Left cardiac atrium (tissue), 4 donors: ENCODE measurements around the gene VENTX. TPM values are rescaled to one million over a fixed set of nuclear protein-coding genes. Genes with fewer than 3 reads are reported as not detected.
A peak's percentile ranks its signal among the peaks of the same experiment; 100 is the strongest.

Experiments used
- ATAC-seq, 2 donors: fragments of 200-7000 bp; cut with Tn5 transposase; one replicate each; pipeline ENCODE4 v1.9.1; 2020; ENCODE audit warnings: mild to moderate bottlenecking in 2 of 2, moderate library complexity in 2 of 2
- DNase-seq: peaks from one replicate; pipeline ENCODE4 v3.0.0-alpha.2; 2020
- intact Hi-C, 2 donors: fragments of 100-400 bp; cut with DNase I; formaldehyde crosslinking; loops; one replicate each; pipeline versions ENCODE4 v1.14.1 to v1.15.1; 2022 to 2023
- total RNA-seq, 2 donors: library from RNA; stranded (reverse); fragmentation: NEBNext Ultra II Directional; extraction: Animal tissue kit (Norgen Biotek cat#: 25700); gene quantifications; one replicate each; pipeline ENCODE4 v1.2.1, GENCODE V29; 2021
- donor health status: DM: no; HTN: yes; CAD: no.
- donor health status: DM: no; HTN: yes; CAD: no; lungs with severe emphysema.
- donor health status: DM: yes; HTN: yes; CAD: no.
- donor health status: Dilated cardiomyopathy.

Gene VENTX
- total RNA-seq, 2 donors from 2014 or later, result 1.3 TPM

DNA sequence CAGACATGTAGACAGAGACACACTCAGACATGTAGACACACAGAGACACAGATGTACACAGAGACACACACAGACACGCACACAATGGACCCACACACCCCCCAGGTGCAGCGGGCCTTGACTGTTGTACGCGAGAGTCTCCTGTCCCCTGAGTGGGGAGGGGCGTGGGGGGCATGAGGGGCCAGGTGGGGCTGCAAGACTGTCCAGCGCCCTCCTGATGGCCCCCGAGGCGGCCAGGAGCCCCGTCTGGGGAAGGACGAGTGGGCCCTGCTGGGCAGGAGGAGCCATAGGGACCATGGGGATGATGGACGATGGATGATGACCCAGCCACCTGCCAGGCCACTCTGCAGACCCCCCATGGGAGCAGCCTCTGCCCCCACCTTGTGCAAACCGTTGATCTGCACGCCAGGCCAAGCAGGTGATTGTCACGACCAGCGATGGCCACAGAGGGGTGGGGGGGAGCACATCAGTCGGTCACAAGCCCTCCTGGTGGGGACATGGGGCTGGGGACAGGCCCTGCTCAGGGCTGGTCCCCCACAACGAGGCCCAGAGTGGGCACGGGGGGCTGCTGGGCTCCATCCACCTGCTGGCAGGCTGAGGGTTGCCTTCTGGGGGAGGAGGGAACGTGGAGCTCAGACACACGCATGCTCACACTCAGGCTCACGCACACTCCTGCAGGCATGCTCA is 11.6 kb downstream of the VENTX start:
- intact Hi-C loops, result no loop called here
- DNase-seq (no peak), ATAC-seq (no peak)

DNA sequence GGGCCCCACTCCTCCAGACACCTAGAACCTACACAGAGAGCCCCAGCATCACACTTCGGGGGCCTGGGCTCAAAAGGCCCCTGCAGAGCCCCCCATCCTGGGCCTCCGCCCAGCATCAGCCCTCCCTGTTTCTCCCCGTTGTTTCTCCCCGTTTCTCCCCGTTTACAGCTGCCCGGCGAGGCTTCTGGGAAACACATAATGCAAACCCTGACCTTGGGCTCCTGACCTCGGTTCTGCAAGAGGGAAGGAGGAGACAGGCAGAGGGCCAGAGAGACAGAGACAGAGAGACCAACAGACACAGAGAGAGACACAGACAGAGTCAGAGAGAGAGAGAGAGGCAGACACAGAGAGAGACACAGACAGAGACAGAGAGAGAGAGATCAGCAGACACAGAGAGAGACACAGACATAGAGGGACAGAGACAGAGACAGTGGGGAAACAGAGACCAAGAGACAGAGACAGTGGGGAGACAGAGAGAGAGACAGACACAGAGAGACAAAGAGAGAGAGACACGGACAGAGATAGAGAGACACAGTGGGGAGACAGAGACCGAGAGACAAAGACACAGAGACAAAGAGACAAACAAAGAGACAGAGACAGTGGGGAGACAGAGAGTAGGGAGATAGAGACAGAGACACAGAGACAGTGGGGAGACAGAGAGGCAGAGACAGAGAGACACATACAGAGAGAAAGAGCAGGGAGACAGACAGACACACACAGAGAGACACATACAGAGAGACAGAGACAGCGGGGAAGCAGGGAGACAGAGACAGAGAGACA is 12.5 kb downstream of the VENTX start:
- ATAC-seq, result no peak
- no peak for DNase-seq
- intact Hi-C loops, result no loop called here

DNA sequence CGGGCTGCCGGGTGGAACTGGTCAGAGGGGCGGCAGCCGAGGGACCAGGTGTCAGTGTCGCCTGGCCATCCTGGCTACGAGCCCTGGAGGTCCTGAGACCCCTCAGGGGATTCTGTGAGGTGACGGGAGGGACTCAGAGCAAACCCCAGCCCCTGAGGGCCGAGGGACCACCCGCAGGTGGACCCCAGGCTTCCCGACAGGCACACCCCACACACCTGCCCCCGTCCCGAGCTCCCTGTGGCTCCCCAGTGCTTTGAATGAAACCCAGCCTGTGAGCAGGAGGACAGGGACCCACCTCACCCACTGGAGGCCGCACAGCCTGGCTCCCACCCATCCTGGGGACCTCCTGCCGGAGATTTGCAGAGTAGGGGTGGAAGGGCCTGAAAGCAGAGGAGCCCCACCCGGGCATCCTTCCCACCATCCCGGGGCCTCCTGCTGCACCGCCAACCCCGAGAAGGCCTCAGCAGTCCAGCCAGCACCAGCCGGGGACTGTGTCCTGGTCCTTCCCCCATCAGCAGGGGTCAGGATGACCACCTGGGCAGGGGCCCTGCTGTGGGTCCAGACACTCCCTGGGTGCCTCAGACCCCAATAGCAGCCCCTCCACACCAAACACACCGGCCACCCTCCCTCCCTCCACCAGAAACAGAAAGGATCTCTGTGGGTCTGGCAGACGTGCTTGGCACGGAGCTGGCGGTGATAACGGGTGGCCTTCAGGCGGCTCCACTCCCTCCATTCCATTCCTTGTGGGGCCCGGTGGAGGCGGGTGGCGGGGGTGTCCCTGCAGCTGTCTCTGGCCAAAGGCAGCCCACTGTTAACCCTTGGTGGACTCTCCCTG is 13.9 kb downstream of the VENTX start:
- ATAC-seq (peak; percentile 22 to 73), DNase-seq (no peak)
- intact Hi-C loops, result no loop called here

DNA sequence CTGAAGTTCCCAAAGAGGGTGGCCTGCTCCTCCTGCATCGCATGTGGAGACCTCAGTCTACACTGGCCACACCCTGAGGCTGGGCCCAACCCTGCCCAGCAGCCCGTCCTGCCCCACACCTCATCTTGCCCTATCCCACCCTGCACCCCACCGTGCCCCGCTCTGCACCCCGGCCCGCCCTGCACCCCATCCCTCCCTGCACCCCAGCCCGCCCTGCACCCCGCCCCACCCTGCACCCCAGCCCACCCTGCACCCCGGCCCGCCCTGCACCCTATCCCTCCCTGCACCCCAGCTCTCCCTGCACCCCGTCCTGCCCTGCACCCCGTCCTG is 14.5 kb downstream of the VENTX start:
- ATAC-seq, result no peak
- intact Hi-C loops, result no loop called here
- DNase-seq, result no peak

DNA sequence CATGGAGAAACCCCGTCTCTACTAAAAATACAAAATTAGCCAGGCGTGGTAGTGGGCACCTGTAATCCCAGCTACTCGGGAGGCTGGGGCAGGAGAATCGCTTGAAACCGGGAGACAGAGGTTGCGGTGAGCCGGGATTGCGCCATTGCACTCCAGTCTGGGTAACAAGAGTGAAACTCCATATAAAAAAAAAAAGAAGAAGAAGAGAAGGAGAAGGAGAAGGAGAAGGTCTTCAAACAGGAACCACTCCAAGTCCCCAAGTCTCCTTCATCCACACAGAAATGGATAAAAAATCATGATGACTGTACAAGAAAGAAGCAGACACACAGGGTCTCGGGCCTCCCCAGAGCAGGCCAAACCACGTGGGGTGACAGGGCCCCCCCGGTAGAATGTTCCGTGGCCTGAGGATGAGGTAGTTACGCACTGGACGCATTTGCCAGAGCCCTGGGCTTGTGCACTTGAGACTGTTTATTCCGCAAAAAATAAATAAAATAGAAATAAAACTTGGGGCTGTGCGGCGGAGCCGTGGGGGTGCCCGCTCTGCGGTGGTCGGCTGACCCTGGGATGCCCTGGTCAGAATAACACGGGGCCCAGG is 15.8 kb downstream of the VENTX start:
- intact Hi-C loops, result no loop called here
- DNase-seq (no peak), ATAC-seq (no peak)

DNA sequence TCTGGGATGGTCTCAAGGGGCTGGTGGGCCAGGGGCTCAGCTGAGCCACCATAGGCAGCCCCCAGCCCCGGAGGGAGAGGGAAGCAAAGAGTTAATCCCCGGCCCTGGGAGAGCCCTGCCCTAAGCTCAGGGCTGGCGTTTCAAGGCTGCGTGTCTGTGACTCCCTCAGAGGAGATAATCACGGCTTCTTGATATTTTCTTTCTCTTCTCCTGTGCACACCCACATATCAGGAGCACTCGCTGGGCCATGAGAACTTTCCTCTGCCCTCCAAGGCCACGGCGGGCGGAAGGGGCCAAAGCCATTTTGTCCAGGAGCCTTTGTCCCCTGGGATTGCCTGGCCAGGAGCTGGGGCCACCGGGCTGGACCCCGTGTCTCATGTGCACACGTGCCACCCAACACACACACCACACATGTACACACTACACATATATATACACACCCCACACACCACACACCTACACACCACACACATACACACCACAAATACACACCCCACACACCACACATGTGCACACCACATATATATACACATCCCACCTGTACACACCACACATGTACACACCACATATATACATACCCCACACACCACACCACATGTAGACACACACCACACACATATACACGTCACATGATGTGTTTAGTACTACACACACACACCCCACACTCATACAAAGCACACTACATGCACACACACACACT is 16.9 kb downstream of the VENTX start:
- DNase-seq, result no peak
- intact Hi-C loops, result no loop called here
- ATAC-seq, result no peak

DNA sequence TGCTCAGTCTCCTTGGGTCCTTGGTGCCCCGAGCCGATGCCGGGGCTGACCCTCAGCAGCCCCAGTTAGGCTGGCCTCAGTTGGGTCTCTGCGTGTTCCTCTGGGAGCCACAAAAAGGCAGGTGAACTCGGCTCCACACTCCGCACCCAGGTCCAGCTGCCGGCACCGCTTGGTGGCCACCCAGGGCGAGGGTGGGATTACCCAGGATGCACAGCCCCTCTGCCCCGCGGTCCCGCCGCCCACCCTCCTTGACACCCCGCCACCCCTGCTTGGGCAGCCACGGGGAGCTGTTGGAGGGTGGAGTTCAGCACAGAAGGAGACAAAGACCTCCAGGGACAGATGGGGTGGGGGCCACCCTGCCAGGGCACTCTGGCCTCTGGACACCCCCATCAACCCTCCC is 17.7 kb downstream of the VENTX start:
- DNase-seq (no peak), ATAC-seq (no peak)
- intact Hi-C loops, result no loop called here

DNA sequence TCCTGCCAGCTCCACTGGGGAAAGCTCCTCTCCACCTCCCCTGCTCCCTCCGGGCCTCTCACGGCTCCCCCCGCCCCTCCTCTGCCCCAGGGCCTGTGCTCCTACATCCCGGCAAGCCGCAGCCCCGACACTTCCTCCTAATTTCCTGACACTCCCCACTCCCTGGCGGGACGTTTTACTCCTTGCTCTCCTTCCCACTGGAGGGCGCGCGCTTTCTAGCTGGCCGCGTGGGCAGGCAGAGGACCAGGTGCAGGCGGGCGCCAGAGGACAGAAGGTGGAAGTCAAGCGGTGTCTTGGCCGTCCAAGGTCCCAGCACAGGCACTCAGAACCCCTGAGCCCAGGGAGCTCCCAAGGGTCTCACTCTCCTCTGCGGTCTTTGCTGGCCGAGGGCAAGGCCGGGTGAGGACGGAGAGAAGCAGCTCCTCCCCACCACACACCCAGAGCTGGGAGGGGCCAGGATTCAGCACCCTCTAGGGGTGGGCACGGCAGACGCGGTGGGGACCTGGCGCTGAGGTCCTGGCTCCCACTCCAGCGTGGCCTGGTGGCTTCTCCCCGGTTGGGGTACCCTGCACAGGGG is 19.9 kb downstream of the VENTX start:
- intact Hi-C loops, result no loop called here
- ATAC-seq, result peak in 1 of 2 donors; percentile 29
- peak; percentile 79 for DNase-seq

DNA sequence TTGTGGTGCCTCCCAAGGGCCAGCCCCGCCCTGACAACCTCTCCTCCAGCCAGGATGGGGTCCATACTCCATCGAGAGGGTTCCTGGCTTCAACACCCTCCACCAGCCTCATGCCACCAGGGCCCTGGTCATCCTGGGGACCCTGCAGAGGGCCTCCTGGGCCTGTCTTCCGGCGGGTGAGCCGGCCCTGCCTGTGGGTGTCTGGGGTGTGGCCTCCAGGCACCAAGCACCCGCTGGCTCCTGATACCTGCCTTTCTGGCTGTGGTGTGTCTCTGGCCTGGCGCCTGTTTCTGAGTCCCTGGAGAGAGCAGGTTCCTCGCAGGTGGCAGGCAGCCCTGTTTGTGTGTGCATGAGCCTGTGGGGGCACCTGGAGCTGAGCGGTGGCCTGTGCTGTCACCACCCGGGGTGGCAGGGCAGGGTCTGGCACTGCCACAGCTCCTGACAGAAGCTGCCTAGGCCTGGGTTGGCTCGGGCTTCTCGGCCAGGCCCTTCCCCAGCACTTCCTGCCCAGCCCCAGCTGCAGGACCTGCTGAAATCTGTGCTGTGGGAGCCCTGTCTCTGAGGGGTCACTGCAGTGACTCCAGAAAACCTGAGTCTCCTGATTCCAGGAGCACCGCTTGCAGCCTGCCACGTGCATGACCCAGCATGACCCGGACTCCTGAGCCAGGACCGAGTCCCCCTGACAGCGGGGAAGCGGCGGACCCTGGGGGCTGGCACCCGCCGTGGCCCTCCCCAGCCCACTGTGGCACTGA is 20.6 kb downstream of the VENTX start:
- DNase-seq (no peak), ATAC-seq (peak in 1 of 2 donors; percentile 0)
- intact Hi-C loops, result no loop called here

DNA sequence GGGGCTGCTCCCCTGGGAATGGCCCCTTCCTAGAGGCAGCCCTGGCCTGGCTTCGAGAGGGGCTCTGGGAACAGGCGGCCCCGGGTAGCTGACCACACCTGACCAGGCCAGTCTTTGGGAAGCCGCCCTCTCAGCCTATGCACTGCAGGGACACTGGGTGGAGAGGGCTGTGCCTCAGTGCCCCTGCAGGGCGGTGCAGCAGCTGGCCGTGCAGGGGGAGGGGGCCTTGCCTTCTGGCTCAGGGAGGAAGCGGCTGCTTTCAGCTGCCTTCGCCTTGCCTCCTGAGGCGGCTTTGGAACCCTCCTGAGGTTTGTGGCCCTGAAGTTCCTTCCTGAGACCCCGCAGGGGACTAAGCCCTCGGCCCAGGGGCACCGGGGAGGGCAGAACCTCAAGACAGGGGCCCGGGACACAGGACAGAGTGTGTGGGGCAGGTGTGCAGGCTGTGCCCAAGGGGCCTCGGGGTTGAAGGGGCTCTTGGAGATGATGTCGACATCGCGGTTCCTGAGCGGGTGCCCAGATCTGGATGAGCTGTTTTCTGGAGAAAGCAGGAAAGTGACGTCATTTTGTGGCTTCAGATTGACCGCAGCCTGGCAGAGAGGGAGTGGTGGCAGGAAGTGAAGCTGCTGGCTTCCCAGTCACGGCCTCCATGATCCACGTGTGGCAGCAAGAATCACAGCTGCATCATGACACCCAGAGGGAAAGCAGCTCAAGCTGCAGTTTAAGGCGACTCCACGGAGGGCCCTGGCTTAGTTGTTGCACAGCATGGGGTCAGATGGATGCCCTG is 21.4 kb downstream of the VENTX start:
- DNase-seq (peak; percentile 87), ATAC-seq (peak; percentile 13 to 24)
- intact Hi-C loops, result no loop called here

DNA sequence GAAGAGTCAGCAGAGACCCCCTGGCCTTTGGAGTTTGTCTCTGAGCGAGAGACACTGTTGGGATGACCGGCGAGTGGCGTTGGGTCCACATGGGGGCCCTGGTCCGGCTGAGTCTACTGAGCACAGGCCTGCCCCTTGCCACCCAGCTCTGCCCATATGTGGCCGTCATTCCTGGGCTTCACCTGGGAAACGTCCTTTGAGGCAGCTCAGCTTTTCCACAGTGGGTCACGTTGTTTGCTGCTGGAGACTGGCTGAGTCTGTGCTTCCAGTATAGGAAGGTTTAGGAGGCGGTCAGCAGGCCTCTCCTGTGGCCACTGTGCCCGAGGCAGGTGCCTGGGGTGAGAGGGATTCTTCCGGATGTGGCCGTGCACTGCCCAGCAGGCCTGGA is 21.9 kb downstream of the VENTX start:
- intact Hi-C loops, result no loop called here
- ATAC-seq (no peak), DNase-seq (no peak)

DNA sequence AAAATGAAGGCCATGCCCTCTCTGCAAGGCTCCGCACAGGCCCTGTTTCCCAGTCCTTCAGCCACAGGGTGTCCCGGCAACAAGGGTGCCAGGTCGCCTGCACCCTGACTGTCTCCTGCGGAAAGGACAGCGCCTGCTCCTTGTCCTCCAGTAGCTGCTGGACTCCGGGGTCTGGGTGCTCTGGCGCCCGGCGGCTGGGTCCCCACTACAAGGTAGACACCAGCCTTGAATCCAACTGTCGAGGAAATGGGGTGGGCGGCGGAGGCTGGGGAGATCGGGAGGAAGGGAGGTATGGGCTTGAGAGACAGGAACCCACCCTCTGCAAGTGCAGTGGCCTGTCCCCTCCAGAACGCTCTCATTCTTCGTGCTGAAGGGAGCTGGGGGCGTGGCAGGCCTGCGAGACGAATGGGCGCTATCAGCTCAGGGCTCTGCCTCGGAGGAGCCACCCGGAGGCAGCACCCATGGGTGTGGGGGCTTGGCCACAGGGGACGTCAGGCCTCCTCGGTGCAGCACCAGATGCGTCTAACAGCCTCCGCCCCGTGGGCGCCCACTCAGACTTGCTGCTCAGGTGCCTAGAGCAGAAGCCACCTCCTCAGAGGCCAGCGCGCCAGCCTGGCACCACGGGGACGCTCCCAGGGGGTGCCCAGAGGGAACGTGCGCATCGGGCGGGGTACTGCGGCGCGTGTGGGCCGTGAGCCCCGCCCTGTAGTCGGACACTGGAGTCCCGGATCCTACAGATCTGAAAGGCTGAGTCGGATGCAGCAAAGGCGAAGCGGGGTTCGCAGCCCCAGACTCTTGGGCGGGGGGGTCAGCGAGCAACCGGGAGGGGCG is 23.5 kb downstream of the VENTX start:
- DNase-seq (peak; percentile 67), ATAC-seq (peak; percentile 52 to 73)
- intact Hi-C loops, result no loop called here

DNA sequence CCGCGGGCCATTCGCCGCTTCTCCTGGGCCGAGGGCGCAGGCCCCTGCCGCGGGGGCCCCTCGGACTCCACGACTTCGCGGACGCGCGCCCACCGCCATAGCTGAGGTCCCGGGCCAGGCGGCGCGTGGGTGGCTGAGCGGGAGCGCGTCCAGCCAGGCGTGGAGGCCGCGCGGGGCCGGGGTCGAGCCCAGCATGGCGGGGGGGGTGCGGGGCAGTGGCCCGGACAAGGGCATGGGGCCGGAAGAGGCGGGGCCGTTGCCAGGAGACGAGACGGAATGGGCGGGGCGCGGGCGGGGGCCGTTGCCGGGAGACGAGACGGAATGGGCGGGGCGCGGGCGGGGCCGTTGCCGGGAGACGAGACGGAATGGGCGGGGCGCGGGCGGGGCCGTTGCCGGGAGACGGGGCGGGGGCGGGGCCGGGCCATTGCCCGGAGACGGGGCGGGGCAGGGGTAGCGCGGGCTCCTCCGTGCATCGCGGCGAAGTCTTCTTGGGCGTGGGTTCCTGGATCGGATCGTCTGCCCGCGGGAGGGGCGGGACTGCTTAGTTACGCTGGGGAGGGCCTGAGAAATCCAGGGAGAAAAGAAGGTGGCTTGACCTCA is 24.2 kb downstream of the VENTX start:
- intact Hi-C loops, result no loop called here
- DNase-seq, result peak; percentile 93
- peak; percentile 83 to 93 for ATAC-seq

DNA sequence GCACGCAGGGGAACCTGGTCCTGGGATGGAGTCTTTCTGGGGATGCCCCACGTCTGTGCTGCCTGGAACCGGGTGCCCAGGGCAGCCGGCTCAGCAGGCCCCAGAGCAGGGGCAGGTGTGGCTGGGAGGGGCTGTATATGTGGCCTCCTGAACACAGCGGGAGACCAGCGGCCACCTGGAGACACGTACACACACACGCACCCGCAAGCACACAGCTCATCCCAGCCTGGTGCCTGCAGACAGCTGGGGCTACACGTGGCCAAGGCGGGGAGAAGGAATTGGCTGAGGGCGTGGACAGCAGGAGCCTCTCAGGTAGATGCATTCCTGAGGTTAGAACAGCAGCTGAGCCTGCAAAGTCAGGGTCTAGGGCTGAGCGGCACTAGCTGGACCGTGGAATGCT is 25.0 kb downstream of the VENTX start:
- intact Hi-C loops, result no loop called here
- no peak for DNase-seq
- no peak for ATAC-seq

DNA sequence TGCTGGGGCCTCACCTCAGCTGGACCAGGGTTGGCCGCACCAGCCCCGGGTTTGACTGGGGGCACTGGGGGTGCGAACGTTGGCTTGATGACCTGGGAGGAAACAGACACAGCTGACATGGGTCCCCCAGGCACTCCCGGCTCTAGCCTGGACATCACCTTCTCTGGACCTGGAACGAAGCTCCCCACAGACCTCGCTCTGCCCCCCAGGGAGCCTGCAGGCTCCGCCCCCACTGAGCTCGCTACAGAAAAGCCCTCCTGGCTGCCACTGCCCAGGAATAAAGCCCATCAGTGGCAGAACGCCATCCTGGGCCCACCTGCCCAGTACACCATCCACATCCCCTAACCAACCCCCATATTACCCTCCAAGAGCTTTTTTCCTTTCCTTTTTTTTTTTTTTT is 26.0 kb downstream of the VENTX start:
- ATAC-seq, result no peak
- intact Hi-C loops, result no loop called here
- DNase-seq, result no peak

DNA sequence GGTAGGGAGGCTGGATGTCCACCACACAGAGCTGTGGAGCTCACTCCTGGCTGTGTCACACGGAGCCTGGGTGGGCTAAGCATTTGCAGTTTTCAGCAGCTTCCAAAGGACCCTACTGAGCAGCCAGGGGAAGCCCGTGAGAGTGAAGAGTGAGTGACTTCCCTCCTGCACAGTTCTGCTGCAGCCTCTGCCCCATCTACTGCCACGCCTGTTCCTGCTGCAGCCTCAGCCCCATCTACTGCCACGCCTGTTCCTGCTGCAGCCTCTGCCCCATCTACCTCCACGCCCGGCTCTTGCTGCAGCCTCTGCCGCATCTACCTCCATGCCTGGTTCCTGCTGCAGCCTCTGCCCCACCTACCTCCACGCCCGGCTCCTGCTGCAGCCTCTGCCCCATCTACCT is 26.8 kb downstream of the VENTX start:
- intact Hi-C loops, result no loop called here
- DNase-seq (no peak), ATAC-seq (no peak)
